ENCODE measurements around the gene MMEL1. TPM values are rescaled to one million over a fixed set of nuclear protein-coding genes. Genes with fewer than 3 reads are reported as not detected.

The MMEL1 gene
- 1.3 and 2.9 TPM in 2 replicates for total RNA-seq

GRCh38 chr1:2632561-2633361, at the start of gene MMEL1:
TSS of gene MMEL1 (minus strand) at chr1:2633016. CDS start at chr1:2629484, 3,532 bp downstream.

DNA sequence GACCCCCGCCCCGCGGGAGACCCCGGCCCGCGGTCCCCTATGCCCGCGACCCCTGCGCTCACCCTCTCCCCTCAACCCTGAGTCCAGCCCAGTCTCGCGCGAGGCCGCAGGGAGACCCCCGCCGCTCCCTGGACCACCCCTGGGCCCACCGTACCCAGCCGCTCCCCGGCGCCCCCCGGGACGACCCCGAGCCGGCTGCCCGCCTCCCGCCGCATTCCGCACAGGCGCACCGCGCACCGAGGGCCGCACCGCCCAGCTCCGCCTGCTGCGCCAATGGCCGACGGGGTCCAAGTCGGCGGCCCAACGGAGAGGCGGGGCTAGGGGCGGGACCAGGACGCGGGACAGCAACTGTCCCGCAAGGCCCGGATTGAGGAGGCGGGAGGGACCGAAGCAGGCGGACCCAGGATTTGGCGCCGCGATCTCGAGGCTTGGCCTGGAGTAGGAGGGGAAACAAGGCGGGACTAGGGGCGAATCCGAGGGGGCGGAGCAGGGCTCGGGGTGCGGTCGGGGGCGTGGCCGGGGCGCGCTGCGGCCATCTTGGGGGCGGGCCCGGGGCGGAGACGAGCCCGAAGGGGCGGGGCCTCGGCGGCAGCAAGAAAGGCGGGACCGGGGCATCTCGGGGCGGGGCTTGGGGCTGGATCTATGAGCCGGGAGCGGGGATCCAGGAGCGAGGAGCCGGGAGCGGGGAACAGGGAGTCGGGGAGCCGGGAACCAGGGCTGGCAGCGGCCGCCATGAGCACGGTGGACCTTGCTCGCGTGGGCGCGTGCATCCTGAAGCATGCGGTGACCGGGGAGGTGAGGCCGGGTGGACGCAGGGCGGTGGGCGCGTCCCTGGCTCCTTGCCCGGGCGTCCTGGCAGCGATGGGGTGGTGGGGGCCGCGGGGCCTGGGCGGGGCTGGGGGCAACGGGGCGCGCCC, 46.4 kb downstream of the MMEL1 start, which contains the start of gene PRXL2B:
PRXL2B (plus strand) TSS at position 624 of the 917 bp plus-strand sequence; CDS start at position 733, 109 bp downstream.

DNA sequence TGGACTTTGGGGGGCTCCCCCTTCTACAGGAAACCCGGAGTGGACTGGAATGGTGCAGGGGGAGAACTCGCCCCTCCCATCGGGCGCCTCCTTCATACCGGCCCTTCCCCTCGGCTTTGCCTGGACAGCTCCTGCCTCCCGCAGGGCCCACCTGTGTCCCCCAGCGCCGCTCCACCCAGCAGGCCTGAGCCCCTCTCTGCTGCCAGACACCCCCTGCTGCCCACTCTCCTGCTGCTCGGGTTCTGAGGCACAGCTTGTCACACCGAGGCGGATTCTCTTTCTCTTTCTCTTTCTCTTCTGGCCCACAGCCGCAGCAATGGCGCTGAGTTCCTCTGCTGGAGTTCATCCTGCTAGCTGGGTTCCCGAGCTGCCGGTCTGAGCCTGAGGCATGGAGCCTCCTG, 76.5 kb downstream of the MMEL1 start, which contains the start of gene TNFRSF14:
TNFRSF14 (plus strand) TSS at position 95 of the 401 bp plus-strand sequence; CDS start at position 389, 294 bp downstream.

Other genes with a start within 250 kb of the MMEL1 start
- 4.6 and 6.9 TPM in 2 replicates for gene MORN1, start 241.5 kb downstream of the MMEL1 start, total RNA-seq
- gene RER1, start 241.2 kb downstream of the MMEL1 start, total RNA-seq, result 69.5 and 71.7 TPM in 2 replicates
- 27.9 and 28.8 TPM in 2 replicates for gene PEX10, start 220.5 kb downstream of the MMEL1 start, total RNA-seq
- gene PLCH2, start 156.7 kb downstream of the MMEL1 start, total RNA-seq, result under 0.01 and 0.09 TPM in 2 replicates
- gene PANK4, start 106.4 kb downstream of the MMEL1 start, total RNA-seq, result 20.1 and 26.5 TPM in 2 replicates
- gene HES5, start 102.8 kb downstream of the MMEL1 start, total RNA-seq, result 0.47 TPM in 1 of 2 replicates, not detected in the other
- 18.9 and 24.1 TPM in 2 replicates for gene TNFRSF14, start 76.6 kb downstream of the MMEL1 start, total RNA-seq
- 20.4 and 20.5 TPM in 2 replicates for gene PRXL2B, start 46.2 kb downstream of the MMEL1 start, total RNA-seq
- gene TTC34, start 168.7 kb upstream of the MMEL1 start, total RNA-seq, result under 0.01 and 0.09 TPM in 2 replicates